GM19035 (cell line): ENCODE data around the gene ICAM3.

Experiments used
- ATAC-seq: cut with Tn5 transposase; IDR thresholded peaks from one replicate; pipeline ENCODE4 v1.9.1; 2021; ENCODE audit not compliant: unreplicated experiment

ICAM3 gene

GRCh38 chr19:10292206-10292788, 47.1 kb downstream of the ICAM3 start:
- ATAC-seq, result peak; percentile 58

- no peak for ATAC-seq
These were observed 47.7 kb downstream of the ICAM3 start for GRCh38 chr19:10291554-10292205.

GRCh38 chr19:10290876-10291553, 48.4 kb downstream of the ICAM3 start:
- no peak for ATAC-seq

- no peak for ATAC-seq
These were observed 49.0 kb downstream of the ICAM3 start for GRCh38 chr19:10290357-10290875.

GRCh38 chr19:10289836-10290356, 49.5 kb downstream of the ICAM3 start, which contains the start of gene ICAM5:
Gene ICAM5, plus strand, starts transcription at chr19:10289952. Its CDS starts 92 bp downstream, at chr19:10290044.
- ATAC-seq, result no peak

- ATAC-seq, result no peak
These were observed 50.1 kb downstream of the ICAM3 start for GRCh38 chr19:10289167-10289835.

GRCh38 chr19:10288662-10289166, 50.7 kb downstream of the ICAM3 start:
- ATAC-seq, result no peak

- no peak for ATAC-seq
These were observed 52.4 kb downstream of the ICAM3 start, which contains the start of gene ICAM4 for GRCh38 chr19:10286803-10287737. Gene ICAM4, plus strand, starts transcription at chr19:10286955. Its CDS starts 58 bp downstream, at chr19:10287013.

- no peak for ATAC-seq
These were observed 54.0 kb downstream of the ICAM3 start for GRCh38 chr19:10285393-10285792.

GRCh38 chr19:10284960-10285278, 54.5 kb downstream of the ICAM3 start:
- ATAC-seq, result no peak

- no peak for ATAC-seq
These were observed 55.1 kb downstream of the ICAM3 start for GRCh38 chr19:10284065-10284959.
